GM18505 (cell line): ENCODE data around the gene ZDHHC6.
"Not testable (repeated sequence)": the region's sequence is repeated elsewhere in the genome, so short reads cannot be mapped to it uniquely, and the experiment has no call there.

Experiments used
- ATAC-seq: cut with Tn5 transposase; IDR thresholded peaks from one replicate; pipeline ENCODE4 v1.9.1; 2021; ENCODE audit not compliant: unreplicated experiment
- POLR2A ChIP-seq: IDR thresholded peaks from 4 replicates; pipeline ENCODE4 v1.6.1; 2011; ENCODE audit warnings: borderline replicate concordance; ENCODE audit not compliant: insufficient read depth, insufficient read length; ENCODE audit errors: extremely low read depth

Gene ZDHHC6

DNA sequence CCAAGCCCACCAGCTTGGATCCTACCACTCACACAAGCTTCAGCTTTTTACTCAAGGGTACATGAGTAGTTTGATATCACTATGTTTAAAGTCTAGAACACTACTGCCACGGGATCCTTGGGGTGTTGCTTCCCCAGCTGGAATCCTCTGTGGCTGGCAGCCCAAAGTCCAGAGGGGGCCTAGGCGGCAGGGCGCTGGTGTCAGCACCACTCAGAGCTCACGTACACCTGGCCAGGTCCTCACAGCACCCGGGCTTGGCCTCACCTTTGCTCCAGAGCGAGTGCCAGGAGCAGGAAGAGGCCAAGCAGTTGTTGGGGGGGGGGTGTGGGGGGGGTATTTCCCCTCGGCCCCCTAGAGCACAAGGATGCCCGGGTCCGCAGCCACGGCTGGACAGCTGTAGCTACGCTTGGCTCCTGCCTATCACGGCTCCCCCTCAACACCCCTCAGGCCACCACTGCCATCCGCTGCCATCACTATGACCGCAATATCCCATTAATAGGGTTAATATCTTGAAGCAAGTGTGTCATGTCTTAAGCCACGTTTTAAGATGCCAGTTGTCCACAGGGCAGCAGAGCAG lies 17.0 kb downstream of the ZDHHC6 start:
- no peak for TF ChIP-seq POLR2A
- ATAC-seq, result no peak

DNA sequence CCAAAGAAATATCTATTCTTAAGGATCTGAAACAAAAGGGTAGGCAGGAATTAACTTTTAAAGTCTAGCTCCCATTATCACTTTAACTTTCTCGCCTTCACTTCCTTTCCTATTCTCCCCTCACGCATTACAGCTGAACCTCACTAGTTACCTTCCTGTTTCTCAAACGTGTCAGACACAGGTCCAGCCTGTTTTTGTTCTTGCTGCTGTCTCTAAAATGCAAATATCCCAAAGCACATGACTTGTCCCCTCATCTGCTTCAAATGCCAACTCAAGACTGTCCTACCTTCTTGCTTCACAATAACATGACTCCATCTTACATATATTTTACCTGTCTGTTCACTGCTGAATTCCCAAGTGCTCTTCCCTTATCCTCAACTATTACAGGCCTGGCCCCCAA lies 17.6 kb downstream of the ZDHHC6 start:
- TF ChIP-seq POLR2A, result no peak
- no peak for ATAC-seq

DNA sequence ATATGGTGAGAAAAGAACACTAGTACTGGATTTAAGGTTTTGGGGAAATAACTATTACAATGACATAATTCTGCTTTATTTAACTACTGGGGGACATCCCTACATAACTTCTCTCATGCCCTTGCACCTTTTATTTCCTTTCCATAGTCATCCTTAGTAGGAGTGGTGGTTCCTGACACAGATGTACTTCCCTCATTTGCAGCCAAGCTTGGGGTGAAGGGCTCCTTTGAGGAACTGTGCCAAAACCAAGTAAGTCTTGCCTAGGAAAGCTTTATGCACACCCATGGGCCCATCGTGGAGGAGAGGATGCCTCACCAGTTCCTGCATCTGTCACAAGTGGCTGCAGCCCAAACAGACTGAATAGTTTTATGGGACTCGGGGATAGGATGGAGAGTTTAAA lies 20.6 kb downstream of the ZDHHC6 start:
- no peak for ATAC-seq
- no peak for TF ChIP-seq POLR2A

DNA sequence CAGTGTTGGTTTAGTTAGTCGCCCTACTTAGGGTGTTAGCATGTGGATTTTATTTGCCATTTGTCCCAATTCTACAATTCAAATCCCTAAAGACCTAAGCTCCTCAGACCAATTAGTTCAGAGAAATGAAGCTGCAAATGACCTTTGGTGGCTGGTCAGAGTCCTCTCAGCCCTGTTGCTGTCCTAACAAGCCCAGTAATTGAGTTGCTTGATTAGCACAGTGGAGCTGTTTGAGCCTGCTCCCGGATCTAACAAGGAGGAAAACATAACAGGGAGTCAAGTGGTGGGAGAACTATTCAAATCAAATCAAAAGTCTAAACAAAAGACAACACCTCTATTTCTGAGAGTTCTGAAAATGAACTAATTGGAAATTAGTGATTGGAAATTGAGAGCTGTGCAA lies 22.1 kb downstream of the ZDHHC6 start:
- TF ChIP-seq POLR2A, result no peak
- no peak for ATAC-seq

DNA sequence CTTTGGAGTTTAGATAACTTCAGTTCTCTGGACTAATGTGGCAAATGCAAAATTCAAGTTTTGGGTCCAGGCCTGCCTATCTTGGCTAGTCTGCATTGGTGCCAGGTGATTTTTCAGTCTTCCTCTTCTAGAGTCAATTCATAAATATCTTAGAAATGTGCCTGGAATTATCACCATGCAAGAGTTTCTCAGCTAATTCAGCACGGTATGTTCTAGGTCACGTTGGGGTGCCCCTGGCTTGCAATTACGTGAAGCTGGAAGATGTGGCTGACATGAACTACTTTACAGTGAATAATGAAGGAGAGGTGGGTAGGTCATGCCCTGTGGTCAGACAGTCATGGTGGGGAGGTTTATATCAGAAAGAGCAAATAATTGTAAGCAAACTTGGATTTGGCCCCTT lies 25.0 kb downstream of the ZDHHC6 start:
- no peak for TF ChIP-seq POLR2A
- ATAC-seq, result no peak

DNA sequence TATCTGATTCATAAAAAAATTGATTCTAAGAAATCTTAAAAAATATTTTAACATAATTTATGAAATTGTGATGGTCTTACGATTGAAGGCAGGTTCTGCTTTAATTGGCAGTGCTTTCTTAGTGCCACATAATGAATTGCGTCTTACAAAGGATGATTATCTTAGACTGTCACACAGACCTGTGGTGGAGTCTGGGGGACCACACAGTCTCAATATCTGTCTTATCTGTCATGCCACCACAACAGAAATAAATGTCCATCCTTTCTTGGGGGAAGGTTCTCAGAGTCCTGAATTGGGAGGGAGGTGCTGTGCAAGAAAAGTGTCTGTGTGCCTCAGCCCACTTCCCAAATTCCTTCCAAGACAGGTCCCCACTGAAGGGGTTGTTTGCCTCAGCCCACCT lies 34.0 kb downstream of the ZDHHC6 start:
- no peak for TF ChIP-seq POLR2A
- no peak for ATAC-seq

DNA sequence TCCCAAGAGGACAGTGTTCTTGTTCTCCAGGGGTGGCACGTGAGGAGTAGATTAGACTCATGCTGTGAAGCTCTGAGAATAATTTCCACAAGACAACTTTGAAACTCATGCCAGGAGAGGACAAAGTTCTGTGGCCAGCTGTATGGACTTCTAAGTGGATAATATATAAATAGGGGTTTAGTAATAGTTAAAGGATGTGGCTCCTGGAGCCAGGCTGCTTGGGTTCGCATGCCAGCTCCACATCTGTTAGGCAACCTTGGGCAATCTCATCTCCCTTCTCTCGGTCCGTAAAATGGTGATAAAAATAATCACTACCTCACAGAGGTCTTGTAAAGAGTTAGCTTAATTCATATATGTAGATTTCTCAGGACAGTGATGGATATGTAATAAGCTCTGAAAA lies 37.0 kb downstream of the ZDHHC6 start:
- ATAC-seq, result no peak
- no peak for TF ChIP-seq POLR2A

DNA sequence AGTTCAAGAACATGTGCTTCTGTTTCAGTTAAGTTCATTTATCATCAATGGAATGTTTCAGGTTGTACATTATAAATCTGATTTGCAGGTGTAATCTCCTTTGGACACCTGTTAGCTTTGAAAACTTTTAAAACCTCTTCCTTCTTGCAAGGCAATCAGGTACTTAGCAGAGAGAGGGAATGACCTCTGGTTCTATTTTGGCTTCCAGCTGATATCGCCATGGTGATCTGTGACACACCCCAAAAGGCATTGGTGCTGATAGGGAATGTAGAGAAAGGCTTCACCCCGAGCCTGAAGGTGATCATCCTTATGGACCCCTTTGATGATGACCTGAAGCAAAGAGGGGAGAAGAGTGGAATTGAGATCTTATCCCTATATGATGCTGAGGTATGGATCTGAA lies 37.4 kb downstream of the ZDHHC6 start:
- no peak for TF ChIP-seq POLR2A
- no peak for ATAC-seq

DNA sequence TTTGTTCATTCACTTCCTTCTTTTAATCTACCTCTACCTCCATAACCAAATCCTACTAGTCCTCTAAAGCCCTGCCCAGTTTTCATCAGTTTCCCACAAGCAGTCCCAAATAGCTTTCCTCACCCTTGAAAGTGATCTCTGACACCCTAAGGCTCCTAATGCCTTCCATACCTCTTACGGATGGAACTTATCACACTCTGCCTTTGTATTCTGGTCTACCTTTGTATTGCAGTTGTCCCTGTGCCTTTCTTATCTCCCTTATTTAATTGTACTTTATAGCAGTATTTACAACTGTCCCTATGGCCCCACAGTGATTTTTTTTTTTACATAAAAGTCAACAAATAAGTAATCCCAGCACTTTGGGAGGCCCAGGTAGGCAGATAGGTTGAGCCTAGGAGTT lies 39.0 kb downstream of the ZDHHC6 start:
- TF ChIP-seq POLR2A, result no peak
- no peak for ATAC-seq

DNA sequence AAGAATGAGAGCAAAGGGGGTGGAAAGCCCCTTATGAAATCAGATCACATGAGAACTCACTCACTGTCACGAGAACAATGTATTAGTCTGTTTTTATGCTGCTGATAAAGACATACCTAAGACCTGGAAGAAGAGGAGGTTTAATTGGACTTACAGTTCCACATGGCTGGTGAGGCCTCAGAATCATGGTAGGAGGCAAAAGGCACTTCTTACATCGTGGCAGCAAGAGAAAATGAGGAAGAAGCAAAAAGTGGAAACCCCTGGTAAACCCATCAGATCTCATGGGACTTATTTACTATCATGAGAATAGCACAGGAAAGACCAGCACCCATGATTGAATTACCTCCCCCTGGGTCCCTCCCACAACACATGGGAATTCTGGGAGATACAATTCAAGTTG lies 39.9 kb downstream of the ZDHHC6 start:
- ATAC-seq, result not testable (repeated sequence)

DNA sequence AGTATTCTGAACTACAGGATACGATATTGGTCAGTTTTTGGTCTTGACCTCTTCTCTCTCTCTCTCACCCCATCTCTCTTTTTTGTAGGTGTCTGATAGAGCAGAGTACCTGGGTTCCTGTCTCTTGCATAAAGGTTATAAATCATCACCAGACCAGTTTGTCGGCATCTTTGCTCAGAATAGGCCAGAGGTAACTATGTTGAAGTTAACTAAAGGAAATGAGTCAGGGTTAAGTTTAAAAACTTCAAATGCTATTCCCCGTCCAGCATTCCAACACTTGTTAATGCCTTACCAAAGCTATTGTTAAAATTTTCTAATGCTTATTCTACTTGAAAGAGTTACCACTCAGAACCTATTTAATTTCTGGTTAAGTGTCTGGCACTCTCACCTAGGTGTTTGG lies 42.1 kb downstream of the ZDHHC6 start:
- ATAC-seq, result no peak
- no peak for TF ChIP-seq POLR2A

DNA sequence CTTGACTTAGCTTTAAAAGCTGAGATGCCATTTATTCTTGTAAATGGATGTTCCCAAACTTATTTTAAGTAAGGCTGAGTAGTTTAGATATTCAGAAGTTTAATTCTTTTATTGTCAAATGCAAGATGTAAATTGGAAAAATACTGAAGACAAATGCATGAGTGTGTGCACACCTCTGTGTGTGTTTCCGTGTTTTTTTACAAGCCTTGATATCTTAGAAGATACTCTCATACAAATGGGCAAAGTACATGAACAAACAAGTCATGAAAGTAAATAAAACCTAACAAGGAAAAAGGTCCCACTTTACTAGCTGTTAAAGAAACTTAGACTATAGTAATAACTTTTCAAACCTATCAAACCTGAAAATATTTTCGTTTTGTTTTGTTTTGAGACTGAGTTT lies 43.8 kb downstream of the ZDHHC6 start:
- no peak for TF ChIP-seq POLR2A
- no peak for ATAC-seq

DNA sequence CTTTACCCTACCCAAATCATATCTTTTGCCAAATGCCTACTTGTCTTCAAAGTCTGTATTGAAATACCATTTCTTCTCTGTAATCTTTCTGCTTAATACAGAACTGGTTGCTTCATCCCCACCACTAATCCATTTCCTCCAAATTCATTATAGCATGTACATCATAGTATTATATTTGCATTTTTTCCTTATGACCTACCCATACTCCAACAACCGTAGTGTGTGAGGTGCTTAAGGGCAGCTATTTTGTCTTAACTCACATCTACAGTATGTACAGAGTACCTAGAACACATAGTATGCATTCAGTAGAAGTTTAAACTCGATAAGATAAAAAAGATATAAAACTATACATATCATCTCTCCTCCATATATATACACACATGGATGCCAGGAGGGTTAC lies 49.1 kb downstream of the ZDHHC6 start:
- TF ChIP-seq POLR2A, result no peak
- no peak for ATAC-seq

DNA sequence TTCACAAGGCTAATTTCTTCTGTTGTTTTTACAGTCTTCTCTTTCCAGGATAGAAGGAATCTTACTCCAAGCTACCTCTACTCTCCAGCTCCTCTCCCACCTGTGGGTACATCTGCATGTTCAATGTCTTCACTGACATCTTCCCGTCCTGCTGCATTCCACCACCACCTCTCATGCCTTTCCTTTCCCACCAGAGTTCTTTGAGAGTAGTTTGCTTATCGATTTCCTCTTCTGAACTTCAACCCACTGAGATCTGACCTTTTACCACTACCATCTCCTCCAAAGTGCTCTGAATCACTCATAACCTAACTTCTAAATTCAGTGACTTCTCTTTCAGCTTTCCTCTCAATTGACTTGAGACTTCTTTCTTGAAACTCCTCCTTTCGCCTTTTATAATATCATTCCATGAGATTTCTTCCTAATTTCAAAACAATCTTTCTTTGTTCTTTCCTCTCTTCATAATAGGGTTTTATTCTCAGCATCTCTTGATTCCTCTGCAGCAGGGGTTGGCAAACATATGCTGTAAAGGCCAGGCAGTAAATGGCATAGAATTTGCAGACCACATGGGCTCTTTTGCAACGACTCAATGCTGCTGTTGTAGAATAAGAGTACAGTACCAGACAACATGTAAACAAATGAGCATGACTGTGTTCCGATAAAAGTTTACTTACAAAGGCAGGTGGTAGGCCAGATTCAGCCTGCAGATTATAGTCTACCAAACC lies 50.7 kb downstream of the ZDHHC6 start:
- ATAC-seq, result no peak
- no peak for TF ChIP-seq POLR2A

DNA sequence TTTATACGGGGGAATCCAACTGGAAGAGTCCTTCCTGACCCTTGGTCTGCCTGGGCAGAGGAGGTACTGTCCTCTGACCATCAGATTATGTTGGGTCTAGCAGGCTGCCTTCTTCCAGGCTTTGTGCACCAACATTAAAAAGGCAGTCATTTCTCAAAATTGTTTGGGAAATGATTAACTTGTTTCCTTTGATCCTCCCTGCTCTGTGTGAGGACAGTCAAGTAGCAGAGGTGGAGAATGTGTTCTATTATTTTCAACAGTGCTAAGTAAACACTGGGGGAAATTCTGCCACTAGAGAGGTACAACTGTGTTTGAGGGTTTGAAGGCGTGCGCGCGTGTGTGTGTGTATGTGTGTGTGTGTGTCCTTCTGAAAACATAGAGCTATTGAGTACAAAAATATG lies 52.2 kb downstream of the ZDHHC6 start:
- no peak for TF ChIP-seq POLR2A
- no peak for ATAC-seq
